IPS-15b (cell line): Measurements from ENCODE around the gene GH2.
"Not testable (repeated sequence)": the region's sequence is repeated elsewhere in the genome, so short reads cannot be mapped to it uniquely, and the experiment has no call there.

Experiments
- H3K27me3 ChIP-seq: one replicate; pipeline ENCODE4 v1.6.1; 2013; ENCODE audit warnings: low read length; ENCODE audit not compliant: control insufficient read depth, insufficient read depth
- H3K36me3 ChIP-seq: one replicate; pipeline ENCODE4 v1.6.1; 2013; ENCODE audit warnings: low read length; ENCODE audit not compliant: control insufficient read depth, insufficient read depth
- H3K4me1 ChIP-seq: one replicate; pipeline ENCODE4 v1.6.1; 2013; ENCODE audit warnings: mild to moderate bottlenecking, low read length; ENCODE audit not compliant: control insufficient read depth, insufficient read depth
- H3K4me3 ChIP-seq: one replicate; pipeline ENCODE4 v1.5.1; 2013; ENCODE audit warnings: low read depth, low read length
- H3K9ac ChIP-seq: one replicate; pipeline ENCODE4 v1.6.1; 2013; ENCODE audit warnings: low read depth, mild to moderate bottlenecking, low read length
- H3K9me3 ChIP-seq: one replicate; pipeline ENCODE4 v1.6.1; 2013; ENCODE audit warnings: mild to moderate bottlenecking, low read length; ENCODE audit not compliant: control insufficient read depth, insufficient read depth

Gene GH2

GRCh38 chr17:63881935-63882601, at the start of gene GH2:
Gene GH2 (minus strand): TSS chr17:63881944. CDS start chr17:63881801, 143 bp downstream.
- Histone ChIP-seq H3K4me1 (peaks cover 10% of the 10 kb centered on the region), H3K27me3 (no peaks in the 10 kb centered on the region), H3K36me3 (no peaks in the 10 kb centered on the region), H3K9me3 (no peaks in the 10 kb centered on the region), H3K4me3 (peak within 1 kb of the TSS; percentile 4), H3K9ac (no peak within 1 kb of the TSS)

GRCh38 chr17:63930951-63931575, 49.3 kb upstream of the GH2 start:
- Histone ChIP-seq H3K9ac (no peak overlapping the region), H3K9me3 (no peaks in the 10 kb centered on the region), H3K36me3 (no peaks in the 10 kb centered on the region), H3K27me3 (no peaks in the 10 kb centered on the region), H3K4me3 (no peak overlapping the region), H3K4me1 (peaks cover 3% of the 10 kb centered on the region)

- Histone ChIP-seq H3K4me3 (no peak overlapping the region), H3K9me3 (no peaks in the 10 kb centered on the region), H3K4me1 (peaks cover 3% of the 10 kb centered on the region), H3K36me3 (no peaks in the 10 kb centered on the region), H3K9ac (no peak overlapping the region), H3K27me3 (no peaks in the 10 kb centered on the region)
Observed at GRCh38 chr17:63929860-63930766, 48.4 kb upstream of the GH2 start.

- no peaks in the 10 kb centered on the region for H3K27me3 ChIP-seq
- H3K36me3 ChIP-seq, result no peaks in the 10 kb centered on the region
- no peaks in the 10 kb centered on the region for H3K9me3 ChIP-seq
- H3K4me3 ChIP-seq, result no peak overlapping the region
- no peak overlapping the region for H3K9ac ChIP-seq
- peaks cover 3% of the 10 kb centered on the region for H3K4me1 ChIP-seq
Observed at GRCh38 chr17:63928966-63929695, 47.4 kb upstream of the GH2 start.

GRCh38 chr17:63928172-63928666, 46.5 kb upstream of the GH2 start:
- Histone ChIP-seq H3K27me3 (no peaks in the 10 kb centered on the region), H3K9me3 (no peaks in the 10 kb centered on the region), H3K36me3 (no peaks in the 10 kb centered on the region), H3K4me3 (no peak overlapping the region), H3K9ac (no peak overlapping the region), H3K4me1 (peaks cover 3% of the 10 kb centered on the region)

GRCh38 chr17:63927464-63928171, 45.9 kb upstream of the GH2 start:
- Histone ChIP-seq H3K9ac (no peak overlapping the region), H3K36me3 (no peaks in the 10 kb centered on the region), H3K4me3 (no peak overlapping the region), H3K9me3 (no peaks in the 10 kb centered on the region), H3K27me3 (no peaks in the 10 kb centered on the region), H3K4me1 (peaks cover 3% of the 10 kb centered on the region)

GRCh38 chr17:63926164-63926563, 44.4 kb upstream of the GH2 start:
- H3K36me3 ChIP-seq, result no peaks in the 10 kb centered on the region
- peaks cover 3% of the 10 kb centered on the region for H3K4me1 ChIP-seq
- H3K9ac ChIP-seq, result no peak overlapping the region
- H3K4me3 ChIP-seq, result no peak overlapping the region
- H3K27me3 ChIP-seq, result no peaks in the 10 kb centered on the region
- no peaks in the 10 kb centered on the region for H3K9me3 ChIP-seq

GRCh38 chr17:63925615-63926014, 43.9 kb upstream of the GH2 start:
- no peak overlapping the region for H3K4me3 ChIP-seq
- H3K9me3 ChIP-seq, result no peaks in the 10 kb centered on the region
- H3K9ac ChIP-seq, result no peak overlapping the region
- H3K36me3 ChIP-seq, result no peaks in the 10 kb centered on the region
- H3K27me3 ChIP-seq, result no peaks in the 10 kb centered on the region
- H3K4me1 ChIP-seq, result peaks cover under 1% of the 10 kb centered on the region

GRCh38 chr17:63922402-63922801, 40.7 kb upstream of the GH2 start:
- H3K9ac ChIP-seq, H3K36me3 ChIP-seq, H3K4me3 ChIP-seq, H3K4me1 ChIP-seq, H3K9me3 ChIP-seq, H3K27me3 ChIP-seq: not testable (repeated sequence)

GRCh38 chr17:63920779-63921178, 39.0 kb upstream of the GH2 start:
- not testable (repeated sequence) for H3K4me1 ChIP-seq, H3K9ac ChIP-seq, H3K4me3 ChIP-seq

GRCh38 chr17:63920050-63920449, 38.3 kb upstream of the GH2 start:
- not testable (repeated sequence) for H3K9me3 ChIP-seq, H3K9ac ChIP-seq, H3K36me3 ChIP-seq, H3K4me3 ChIP-seq, H3K4me1 ChIP-seq
- peaks cover 13% of the 10 kb centered on the region for H3K27me3 ChIP-seq

More at GRCh38 chr17:63920779-63921178, 39.0 kb upstream of the GH2 start:
- not testable (repeated sequence) for H3K9me3 ChIP-seq, H3K36me3 ChIP-seq
- H3K27me3 ChIP-seq, result peaks cover 13% of the 10 kb centered on the region
